Lower leg skin (tissue), 3 donors: Measurements from ENCODE around the gene ZNF133.

Experiments
- CTCF ChIP-seq, 3 donors: fragments of 450-650 bp; IDR thresholded peaks; one replicate each; pipeline ENCODE4 v1.5.1; 2016; ENCODE audit warnings: antibody characterized with exemption in 3 of 3, mild to moderate bottlenecking in 3 of 3, moderate library complexity in 2 of 3
- POLR2A ChIP-seq, 2 donors: fragments of 450-650 bp; IDR thresholded peaks; one replicate each; pipeline ENCODE4 v1.6.1; 2016 to 2017; ENCODE audit warnings: antibody characterized with exemption in 2 of 2, mild to moderate bottlenecking in 1 of 2, moderate library complexity in 1 of 2

- TF ChIP-seq CTCF (IDR thresholded peaks at IDR 0.05) (no peak), POLR2A (IDR thresholded peaks at IDR 0.05) (no peak)
Measured at GRCh38 chr20:18324596-18325089, 36.3 kb downstream of the ZNF133 start.
